Measurements from ENCODE around the gene NDUFB10.
"Not testable (repeated sequence)": the region's sequence is repeated elsewhere in the genome, so short reads cannot be mapped to it uniquely, and the experiment has no call there.

Gene NDUFB10

DNA sequence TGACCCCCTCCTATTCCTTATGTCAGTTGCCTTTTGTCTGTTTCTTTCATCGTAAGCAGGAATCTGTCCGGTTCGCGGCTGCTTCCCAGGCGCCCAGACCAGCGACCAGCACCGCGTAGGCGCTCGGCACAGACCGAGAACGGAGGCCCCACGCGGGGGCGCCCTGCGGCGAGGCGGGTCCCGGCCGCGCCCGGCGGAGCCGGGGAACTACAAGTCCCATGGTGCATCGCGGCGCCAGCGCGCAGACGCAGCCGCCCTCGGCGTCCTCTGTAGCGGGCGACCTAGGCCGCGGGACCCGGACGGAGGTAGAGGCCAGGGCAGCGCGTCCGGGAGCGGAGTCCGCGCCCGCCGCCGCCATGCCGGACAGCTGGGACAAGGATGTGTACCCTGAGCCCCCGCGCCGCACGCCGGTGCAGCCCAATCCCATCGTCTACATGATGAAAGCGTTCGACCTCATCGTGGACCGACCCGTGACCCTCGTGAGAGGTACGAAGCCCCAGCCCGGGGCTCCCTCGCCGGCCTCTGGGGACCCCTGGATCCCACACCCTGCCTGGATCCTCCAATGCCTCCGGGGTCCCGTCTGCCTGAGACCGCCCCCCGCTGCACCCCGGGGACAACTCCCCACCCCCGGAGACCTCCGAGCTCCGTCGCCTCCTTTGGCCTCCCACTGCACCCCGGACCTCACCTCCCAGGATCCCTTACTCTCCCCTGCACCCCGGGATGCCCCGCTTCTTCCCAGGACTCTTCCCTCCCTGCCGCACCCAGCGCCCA, at the start of gene NDUFB10:
Gene NDUFB10 (plus strand): TSS at position 270 of the 771 bp plus-strand sequence. CDS start 87 bp downstream, at position 357.
- DNase-seq: peak; percentile 87

DNA sequence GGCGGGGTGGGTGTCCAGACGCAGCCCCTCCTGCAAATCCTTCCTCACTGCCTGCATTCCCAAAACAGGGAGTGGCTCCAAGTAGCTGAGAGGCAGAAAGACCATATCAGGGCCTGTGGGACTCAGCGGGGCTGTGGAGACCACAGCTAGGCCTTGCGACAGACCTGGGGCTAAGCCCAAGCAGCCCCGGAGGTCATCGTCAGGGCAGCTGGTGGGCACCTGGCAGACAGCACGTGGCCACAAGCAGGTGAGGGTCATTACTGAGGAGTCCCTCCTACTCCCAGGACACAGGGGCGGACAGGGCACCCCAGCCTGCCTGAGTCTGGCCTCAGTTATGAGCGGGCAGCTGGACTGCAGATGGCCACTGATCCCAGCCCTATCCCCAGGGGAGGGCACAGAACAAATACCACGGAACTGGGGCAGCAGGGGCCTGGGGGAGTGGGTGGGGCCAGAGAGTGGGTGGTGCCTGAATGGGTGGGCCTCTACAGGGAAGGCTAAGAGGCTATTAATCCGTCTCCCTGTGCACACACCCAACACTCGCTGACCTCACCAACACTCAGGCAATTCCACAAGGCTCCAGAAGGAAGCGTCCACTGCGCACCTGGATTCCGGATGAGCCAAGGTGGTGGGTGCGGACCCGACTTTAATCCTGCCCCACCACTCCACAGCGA, 49.6 kb upstream of the NDUFB10 start:
- no peak for DNase-seq

DNA sequence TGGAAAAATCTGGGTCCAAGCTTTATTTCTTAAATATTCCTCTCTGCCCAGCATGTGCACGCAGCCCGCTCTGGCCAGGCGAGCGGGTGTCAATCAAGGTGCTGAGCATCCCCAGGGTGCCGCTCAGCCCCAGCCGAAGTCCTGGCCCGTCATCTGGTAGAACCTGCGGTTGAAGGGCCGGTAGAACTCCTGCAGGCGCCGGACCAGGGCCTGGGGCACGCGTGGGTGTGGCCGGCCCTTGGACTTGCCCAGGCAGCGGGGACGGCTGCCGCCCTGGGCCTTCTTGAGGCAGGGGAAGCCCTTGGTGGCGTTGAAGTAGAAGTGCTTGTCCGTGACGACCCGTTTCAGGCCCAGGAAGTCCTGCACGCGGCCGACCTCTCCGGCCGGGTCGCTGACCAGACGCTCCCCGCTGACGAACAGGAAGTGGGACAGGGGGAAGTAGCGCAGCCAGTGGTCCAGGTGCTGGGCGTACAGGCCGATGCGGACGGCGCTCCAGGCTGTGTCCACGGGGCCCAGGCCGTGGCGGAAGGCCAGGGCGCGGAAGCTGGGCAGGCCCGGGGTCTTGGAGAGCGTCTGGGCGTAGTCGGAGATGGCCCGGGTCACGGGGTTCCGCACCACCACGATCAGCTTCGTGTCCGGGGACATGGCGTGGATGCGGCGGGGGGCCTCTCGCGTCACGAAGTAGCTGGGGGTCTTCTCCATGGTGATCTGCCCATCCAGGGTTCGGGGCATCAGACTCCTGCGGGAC, 47.7 kb upstream of the NDUFB10 start:
- DNase-seq: no peak

DNA sequence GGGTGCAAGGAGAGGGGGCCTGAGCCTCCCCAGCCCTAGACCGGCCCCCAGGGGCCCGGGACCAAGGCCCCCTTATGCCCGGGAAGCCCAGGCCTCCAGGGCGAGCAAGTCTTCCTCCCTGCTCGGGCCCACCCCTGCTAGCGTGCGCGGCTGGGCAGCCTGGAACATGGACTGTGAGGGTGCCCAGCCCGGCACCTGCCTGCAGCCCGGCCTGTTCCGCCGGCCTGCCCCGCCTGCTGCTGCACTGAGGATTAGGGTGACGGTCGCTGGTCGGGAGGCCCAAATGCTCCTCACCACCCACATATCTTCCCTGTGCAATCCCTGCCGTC, 47.2 kb upstream of the NDUFB10 start:
- DNase-seq: no peak

DNA sequence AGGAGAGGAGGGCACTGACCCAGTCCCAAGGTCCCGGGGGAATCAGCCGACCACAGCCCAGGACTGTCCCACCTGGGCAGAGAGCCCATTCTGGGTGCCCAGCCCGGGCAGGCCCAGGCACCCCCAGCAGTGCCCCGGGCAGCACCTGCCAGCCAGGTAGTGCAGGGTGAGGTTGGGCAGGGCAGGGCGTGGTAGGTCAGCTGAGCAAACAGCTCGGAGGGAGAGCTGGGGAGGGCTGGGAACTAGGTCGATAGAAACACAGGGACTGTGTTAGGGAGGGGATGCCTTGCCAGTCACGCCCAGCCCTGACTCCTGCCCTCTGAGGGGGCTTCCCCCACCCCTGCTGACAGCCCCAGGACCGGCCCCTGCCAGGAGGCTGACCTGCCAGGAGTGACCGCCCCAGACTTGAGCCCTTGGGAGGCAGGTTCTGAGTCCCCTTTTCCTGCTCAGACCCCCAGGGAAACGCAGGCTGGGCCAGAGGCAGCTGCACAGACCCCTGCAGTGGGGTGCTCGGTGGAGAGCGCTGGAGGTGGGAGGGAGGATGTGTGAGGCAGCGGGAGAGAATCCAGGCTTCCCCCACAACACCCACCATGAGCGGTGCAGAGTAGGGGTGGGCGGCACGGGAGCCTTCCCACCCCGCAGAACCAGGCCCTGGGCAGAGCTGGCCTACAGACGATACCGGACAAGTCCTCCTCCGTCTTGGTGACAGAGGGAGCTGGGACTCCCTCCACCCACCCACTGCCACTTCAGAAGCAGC, 45.8 kb upstream of the NDUFB10 start:
- peak; percentile 90 for DNase-seq

DNA sequence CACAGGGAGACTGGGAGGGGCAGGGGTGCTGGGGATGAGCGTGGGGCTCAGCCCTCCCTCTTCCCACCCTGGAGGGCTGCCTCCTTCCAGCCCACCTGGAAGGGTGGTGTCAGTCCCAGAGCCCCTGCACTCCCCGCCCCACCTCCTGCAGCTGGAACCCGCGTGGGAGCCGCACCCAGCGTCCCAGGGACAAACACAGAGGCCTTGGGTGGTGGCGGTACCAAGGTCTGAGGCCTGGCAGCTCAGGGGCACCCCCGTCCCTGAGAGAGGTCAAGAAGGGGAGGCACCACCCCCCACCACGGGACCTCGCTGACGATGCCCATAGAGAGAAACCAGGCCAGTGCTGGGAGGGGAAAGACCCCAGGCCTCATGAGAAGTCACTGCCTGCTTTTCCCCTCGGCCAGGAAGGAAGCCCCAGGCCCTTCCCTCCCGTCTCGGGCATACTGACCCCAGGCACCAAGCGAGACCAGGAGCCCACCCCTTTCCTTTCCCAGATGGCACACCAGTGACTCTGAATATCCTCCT, 45.2 kb upstream of the NDUFB10 start:
- no peak for DNase-seq

DNA sequence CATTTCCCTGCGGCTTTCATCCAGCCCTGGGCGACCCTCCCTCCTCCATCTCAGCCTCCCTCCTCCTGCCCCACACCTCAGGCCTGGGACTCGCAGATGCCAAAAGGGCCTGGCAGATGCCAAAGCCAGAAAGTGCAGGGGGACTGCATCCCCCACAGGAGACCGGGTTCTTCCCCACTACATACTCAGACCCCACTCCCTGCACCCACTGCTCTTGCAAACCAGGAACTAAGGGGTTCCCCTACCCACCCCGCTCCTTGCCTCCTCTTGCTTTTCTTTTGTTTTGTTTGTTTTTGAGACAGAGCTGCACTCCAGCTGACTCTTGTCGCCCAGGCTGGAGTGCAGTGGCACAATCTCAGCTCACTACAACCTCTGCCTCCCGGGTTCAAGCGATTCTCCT, 44.4 kb upstream of the NDUFB10 start:
- no peak for DNase-seq

DNA sequence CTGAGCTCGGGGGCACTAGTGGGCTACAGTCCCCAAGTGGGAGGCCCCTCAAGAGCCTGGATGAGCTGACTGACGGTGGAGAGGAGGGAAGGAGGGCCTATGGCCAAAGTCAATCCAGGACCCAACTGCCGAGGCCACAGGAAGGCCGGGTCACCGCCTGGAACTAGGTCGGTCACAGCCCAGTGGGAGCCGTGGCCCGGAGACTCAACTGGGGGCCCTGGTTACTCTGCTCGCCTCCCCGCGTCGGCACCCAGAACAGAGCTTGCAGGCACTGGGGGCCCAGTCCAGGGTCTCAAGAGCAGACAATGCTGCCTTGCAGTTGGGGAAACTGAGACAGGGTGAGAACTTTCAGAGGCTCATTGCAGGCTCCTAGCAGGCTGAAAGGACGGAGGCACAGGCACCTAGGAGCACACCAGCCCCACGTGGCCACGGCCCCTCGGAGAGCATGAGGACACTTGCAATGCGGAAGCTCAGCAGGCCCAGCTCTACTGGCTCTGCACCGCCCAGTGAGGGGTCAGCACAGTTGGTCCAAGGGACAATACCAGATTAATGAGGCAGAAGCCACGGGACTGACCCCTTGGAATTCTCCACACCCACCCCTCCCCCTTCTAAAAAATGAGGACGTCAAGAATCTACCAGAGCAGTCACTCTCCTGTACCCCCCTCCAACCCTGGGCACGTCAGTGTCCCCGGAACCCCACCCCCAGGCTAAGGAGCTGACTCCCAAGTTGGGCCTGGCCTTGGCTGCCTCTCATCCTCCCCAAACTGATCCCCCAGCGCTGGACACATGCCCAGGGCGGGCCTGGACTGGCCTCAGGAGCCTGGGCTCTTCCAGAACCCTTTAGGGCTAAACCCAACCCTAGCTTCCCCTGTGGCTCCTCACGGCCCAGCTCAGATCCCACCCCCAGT, 43.4 kb upstream of the NDUFB10 start:
- no peak for DNase-seq

DNA sequence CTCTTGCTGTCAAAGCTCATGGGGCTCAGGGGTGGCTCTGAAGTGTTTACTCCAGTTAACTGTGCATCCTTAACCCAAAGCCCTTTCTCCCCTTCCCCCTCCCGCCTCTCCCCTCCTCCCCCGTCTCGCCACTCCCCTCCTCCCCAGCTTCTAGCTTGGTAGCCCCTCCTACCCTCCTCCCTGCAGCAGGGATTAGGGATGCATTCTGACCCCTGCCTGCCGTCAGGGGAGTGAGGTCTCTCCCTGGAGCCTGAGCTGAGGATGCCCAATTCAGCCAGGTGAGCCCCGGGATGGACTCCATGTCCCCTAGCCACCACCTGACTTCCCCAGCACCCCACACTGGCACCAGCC, 42.7 kb upstream of the NDUFB10 start:
- DNase-seq: peak; percentile 40

DNA sequence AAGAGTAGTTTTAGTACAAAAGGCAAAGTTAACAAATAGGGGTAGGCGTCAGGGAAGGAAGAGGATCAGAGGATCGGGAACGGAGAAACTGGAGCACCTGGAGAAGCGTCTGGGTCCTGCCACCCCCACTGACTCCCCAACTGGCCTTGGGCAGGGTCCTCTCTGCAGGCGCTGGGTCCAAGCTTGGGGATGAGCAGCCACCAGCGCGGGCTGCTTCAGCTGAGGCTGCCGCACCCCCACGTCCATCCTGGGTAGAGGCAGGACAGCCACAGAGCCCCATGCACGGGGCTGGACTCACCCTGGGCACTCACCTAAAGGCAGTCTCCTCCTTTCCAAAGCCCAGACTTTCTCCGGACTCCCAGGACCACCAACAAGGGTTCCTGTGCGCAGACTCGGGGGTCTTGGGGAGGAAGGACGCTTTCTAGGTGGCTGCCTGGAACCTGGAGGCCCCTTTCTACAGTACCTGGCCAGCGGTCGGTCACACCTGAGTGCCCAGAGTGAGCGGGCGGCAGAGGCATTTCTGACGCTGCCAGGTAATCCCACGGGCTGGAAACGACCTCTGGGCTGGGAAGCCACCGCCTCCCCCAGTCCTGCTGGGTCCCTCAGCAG, 42.2 kb upstream of the NDUFB10 start:
- DNase-seq: no peak

DNA sequence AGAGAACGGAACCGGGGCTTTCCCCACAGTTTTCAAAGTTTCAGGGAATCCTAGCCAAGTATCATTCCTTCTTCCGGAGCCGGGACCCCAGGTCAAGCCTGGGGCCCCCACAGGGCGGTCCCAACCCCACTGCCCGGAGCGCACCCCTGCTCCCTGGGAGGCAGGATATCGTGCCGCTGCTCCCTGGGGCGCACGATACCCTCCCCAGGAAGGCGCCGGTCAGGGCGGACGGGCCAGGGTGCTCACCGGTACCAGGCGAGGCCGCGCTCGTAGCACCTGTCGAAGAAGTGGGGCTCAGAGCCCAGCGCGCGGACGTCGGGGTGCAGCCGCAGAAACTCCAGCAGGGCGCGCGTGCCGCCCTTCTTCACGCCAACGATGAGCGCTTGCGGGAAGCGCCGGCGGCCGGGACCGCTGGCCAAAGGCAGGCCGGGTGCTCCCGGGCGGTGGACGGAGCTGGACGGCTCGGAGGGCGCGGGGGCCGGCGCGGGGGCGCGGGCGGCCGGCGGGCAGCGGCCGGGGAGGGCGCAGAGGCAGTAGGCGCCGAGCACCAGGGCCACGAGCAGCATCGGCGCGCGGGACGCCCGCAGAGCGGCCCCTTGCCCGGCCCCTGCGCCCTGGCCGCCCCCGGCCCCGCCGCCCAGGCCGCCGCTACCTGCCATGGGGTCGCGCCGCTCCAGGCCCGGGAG, 41.5 kb upstream of the NDUFB10 start:
- DNase-seq: no peak

DNA sequence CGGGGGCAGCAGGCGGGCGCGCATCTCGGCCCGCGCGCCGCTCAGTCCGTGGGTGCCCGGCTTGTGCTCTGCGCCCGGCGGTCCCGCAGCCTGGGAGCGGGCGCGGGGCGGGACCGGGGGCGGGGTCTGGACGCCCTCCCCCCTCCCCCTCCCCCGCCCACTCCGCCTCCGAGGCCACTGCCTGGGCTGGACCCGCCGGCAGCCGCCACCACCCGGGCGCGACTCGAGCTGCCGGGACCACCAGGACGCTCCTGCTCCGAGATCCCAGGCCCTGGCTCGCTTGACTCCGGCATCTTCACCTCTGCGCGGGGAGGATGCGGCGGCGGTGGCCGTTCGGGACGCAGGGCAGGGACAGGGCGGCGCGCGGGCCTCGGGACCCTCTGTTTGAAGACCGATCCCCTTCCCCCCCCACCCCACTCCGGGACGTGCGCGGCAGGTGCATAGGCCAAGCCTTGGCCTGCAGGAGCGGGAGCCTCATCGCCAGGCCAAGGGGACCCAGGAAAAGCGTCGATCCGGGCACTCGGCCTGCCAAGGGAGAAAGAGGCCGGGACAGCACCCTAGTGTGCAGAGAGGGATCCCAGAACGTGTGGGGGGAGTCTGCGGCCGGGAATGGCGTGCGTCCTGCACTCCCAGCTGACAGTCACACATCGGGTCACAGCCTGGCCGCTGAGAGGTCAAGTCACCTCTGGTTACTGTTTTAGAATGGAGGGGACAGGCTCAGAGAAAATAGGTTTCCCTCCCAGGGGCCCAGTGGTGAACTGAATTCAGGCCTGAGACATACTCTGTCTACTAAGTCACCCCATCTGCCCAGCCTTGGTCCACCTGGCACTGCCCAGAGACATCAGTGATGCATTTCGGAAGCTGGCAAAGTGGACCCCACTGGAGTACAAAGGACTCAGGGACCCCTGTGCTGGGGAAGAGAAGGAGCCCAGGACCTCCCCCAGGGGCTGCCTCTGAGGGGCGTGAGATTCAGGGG, 40.7 kb upstream of the NDUFB10 start, which contains the start of gene HS3ST6:
Gene HS3ST6 (minus strand): TSS at position 65 of the 976 bp plus-strand sequence. CDS start 92 bp downstream, outside the sequence.
- DNase-seq: peak; percentile 61

DNA sequence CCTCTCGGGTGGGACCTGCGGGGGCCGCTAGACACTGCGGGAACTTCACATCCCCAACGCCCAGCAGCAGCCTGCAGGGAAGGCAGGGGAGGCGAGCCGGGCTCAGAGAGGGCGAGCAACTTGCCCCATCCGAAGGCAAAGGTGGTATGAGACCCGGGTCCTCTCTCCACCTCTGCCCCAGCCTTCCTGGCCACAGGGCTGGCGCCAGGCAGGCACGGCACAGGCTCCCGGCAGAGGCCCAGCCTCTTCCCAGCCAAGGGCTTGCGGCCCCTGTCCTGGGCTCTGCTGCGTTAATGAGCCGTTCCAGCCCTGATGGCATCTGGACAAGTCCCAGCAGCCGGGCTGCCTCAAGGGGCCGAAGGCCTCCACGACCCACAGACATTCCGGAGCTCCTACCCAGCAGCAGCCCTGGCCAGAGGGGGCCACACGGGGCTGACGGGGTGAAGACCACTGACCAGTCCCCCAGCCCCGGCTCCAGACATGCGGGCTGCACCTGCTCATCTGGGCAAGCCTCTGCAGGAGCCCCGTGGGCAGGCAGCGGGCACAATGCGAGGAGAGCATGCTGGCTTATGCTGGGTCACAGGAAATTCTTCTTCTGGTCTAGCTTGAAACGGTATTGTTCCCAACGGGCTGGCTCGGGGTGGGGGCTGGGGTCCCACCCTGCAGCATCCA, 39.9 kb upstream of the NDUFB10 start:
- DNase-seq: no peak

DNA sequence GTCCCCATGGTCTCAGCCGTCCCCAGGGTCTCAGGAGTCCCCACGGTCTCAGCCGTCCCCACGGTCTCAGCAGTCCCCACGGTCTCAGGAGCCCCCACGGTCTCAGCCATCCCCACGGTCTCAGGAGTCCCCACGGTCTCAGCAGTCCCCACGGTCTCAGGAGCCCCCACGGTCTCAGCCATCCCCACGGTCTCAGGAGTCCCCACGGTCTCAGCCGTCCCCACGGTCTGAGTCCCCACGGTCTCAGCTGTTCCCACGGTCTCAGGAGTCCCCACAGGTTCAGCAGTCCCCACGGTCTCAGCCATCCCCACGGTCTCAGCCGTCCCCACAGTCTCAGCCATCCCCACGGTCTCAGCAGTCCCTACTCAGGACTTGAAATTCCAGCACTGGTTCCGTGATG, 39.2 kb upstream of the NDUFB10 start:
- DNase-seq: not testable (repeated sequence)

DNA sequence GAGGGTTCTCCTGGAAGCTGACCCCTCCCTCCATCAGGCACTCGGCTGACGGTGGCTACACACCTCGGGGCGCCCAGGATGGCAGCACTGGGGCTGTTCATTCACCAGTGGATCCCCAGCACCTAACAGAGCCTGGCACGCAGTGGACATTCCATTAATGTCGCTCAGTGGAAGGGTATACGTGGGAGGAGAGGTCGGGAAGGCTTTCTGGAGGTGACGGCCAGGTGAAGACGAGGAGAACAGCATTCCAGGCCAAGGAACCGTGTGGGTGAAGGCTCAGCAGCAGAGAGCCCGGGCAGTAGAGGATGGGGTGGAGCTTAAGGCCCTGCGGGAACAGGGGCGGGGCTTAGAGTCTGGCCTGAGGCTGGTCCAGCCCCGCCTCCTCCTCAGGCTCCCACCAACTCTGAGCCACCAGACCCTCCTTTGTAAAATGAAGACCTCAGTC, 38.6 kb upstream of the NDUFB10 start:
- peak; percentile 39 for DNase-seq

DNA sequence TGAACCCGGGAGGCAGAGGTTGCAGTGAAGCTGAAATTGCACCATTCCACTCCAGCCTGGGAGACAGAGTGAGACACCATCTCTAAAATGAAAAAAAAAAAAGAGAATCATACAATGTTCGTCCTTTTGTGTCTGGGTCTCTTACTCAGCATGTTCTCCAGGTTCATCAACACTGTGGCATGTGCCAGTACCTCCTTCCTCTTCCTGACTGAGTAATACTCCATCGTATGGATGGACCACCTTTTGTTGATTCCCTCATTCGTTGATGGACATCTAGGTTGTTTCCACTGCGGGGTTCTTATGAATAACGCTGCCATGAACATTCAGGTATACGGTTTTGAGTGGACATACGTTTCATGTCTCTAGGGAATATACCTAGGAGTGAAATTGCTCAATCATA, 37.0 kb upstream of the NDUFB10 start:
- no peak for DNase-seq

DNA sequence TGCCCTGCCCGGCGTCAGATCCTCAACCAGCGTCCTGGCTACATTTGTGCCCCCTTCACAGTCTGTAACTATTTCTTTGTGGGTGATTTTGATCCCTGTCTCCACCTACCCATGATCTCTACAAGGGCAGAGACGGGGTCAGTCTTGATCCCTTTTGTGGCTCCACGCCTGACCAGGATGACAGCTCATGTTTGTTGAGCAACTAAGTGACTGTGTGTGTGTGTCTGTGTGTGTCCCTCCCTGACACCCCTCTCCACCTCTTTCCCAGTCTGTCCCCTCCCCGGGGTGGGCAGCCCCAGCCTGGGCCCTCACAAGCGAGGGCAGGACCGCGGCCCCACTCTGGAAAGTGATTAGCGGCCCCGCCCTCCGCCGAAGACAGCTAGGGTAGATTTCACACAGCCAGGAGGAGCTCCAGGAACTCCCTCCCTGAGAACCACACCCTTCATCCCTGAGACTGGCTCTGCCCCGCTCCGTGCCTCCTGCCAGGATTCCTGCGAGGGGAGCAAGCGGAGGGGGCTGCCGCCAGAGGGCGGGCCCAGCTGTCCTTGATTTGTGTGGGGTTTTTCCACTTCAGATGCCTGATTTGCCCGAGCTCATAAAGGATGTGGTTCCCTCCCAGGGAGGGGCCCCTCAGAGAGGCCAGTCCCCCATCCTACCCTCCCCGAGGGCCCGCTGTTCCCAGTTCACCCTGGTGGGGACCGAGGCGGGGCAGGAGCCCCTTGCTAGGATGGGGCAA, 35.9 kb upstream of the NDUFB10 start:
- no peak for DNase-seq

DNA sequence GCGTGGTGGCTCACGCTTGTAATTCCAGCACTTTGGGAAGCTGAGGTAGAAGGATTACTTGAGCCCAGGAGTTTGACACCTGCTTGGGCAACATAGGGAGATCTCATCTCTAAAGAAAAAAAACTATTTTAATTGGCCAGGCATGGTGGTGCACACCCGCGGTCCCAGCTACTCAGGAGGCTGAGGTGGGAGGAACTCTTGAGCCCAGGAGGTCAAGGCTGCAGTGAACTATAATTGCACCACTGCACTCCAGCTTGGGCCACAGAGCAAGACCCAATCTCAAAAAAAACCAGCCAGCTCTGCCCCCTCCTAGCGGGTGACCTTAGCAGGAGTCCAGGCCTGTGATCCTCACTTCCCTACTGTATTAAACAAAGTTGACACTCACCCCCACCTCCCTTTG, 35.2 kb upstream of the NDUFB10 start:
- no peak for DNase-seq

All from NCI-H345 (cell line).